Psoas muscle (tissue), 8 donors: ENCODE measurements around the gene MADD. TPM values are rescaled to one million over a fixed set of nuclear protein-coding genes. Genes with fewer than 3 reads are reported as not detected.
A peak's percentile ranks its signal among the peaks of the same experiment; 100 is the strongest.

Experiments
- ATAC-seq, 4 donors: fragments of 200-7000 bp; cut with Tn5 transposase; one replicate each; pipeline ENCODE4 v1.9.1; 2020; ENCODE audit warnings: moderate library complexity in 3 of 4, mild to moderate bottlenecking in 2 of 4
- DNase-seq, 2 donors: peaks; one replicate each; pipeline ENCODE4 v3.0.0-alpha.2; 2020
- H3K27ac ChIP-seq: fragments of 200-600 bp; one replicate; pipeline ENCODE4 v1.8.0; 2022
- H3K27me3 ChIP-seq, 3 donors: fragments of 200-600 bp in 1 of 3; one replicate each; pipeline versions ENCODE4 v1.6.1 to v1.8.0; 2013 to 2022; ENCODE audit warnings: low read length in 2 of 3, mild to moderate bottlenecking in 2 of 3, moderate library complexity in 1 of 3; ENCODE audit not compliant: insufficient read depth in 3 of 3
- H3K36me3 ChIP-seq, 2 donors: fragments of 200-600 bp in 1 of 2; one replicate each; pipeline versions ENCODE4 v1.6.1 to v1.8.0; 2013 to 2022; ENCODE audit warnings: low read depth in 1 of 2, mild to moderate bottlenecking in 1 of 2, moderate library complexity in 1 of 2; ENCODE audit not compliant: insufficient read depth in 1 of 2
- H3K4me1 ChIP-seq: fragments of 200-600 bp; one replicate; pipeline ENCODE4 v1.8.0; 2022
- H3K4me3 ChIP-seq: fragments of 200-600 bp; one replicate; pipeline ENCODE4 v1.8.0; 2022; ENCODE audit warnings: mild to moderate bottlenecking
- H3K9me3 ChIP-seq: fragments of 200-600 bp; one replicate; pipeline ENCODE4 v1.8.0; 2022
- WGBS, 3 donors: extraction: QIAGEN DNeasy Blood & Tissue Kit; methylation state at CpG; one replicate each; pipeline versions ENCODE4 v1.1.6 to v1.1.7; 2013; 5-methylcytosine and 5-hydroxymethylcytosine counted together
- intact Hi-C, 2 donors: fragments of 100-400 bp; cut with DNase I; formaldehyde crosslinking; loops; one replicate each; pipeline versions ENCODE4 v1.11.0 to v1.14.2; 2022
- polyA plus RNA-seq, 3 donors: library from polyadenylated mRNA; stranded (reverse); fragments of 200-250 nt; gene quantifications; one replicate each; pipeline ENCODE4 v1.2.3, GENCODE V29; 2013
- total RNA-seq, 4 donors: library from RNA; stranded (reverse); fragmentation: NEBNext Ultra II Directional in 2 of 4; extraction: Animal tissue kit (Norgen Biotek cat#: 25700) in 2 of 4; gene quantifications; one replicate each; pipeline versions ENCODE4 v1.2.1 to v1.2.4, GENCODE V29; 2021 to 2023
- TF ChIP-seq, protein P1 (sequence below): fragments of 200-600 bp; IDR thresholded peaks from one replicate; pipeline ENCODE4 v1.8.0; 2022; ENCODE audit warnings: antibody characterized with exemption
- donor health status: healthy with polysubstance abuse.
- donor health status: DM: no; HTN: no; CAD: no; lungs with moderate emphysema.
- donor health status: Bipolar disorder and iron deficiency.
- donor health status: healthy.
- donor health status: DM: yes; HTN: yes; CAD: no.
- donor health status: DM: no; HTN: no; CAD: no.
- donor health status: DM: no; HTN: no; CAD: no.
- donor health status: DM: yes; HTN: yes; CAD: no.

Gene MADD
- total and polyA plus RNA-seq, 7 donors, result 11.5 to 33.6 (median 19.5) TPM

DNA sequence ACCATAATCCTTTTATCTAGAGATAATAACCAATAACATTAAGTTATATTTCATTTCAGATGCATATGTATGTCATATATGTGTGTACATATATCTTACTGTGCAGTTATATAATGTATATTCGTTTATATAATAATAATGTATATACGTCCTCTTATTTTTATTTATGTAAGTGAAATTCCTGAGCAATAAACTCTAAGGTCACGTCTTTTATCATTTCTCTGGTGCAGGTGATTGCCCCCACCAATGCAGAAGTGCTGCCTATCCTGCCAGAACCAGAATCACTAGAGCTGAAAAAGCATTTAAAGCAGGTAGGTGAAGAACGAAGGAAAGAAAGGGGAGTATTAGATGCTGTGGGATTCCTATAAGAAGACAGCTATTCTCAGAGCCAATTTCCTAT is 8.8 kb downstream of the MADD start:
- peaks cover 28 to 100% of the 10 kb centered on the region in 2 donors for H3K36me3 ChIP-seq
- intact Hi-C loops, result no loop called here
- no peak overlapping the region for H3K4me3 ChIP-seq
- TF ChIP-seq, protein P1, sequence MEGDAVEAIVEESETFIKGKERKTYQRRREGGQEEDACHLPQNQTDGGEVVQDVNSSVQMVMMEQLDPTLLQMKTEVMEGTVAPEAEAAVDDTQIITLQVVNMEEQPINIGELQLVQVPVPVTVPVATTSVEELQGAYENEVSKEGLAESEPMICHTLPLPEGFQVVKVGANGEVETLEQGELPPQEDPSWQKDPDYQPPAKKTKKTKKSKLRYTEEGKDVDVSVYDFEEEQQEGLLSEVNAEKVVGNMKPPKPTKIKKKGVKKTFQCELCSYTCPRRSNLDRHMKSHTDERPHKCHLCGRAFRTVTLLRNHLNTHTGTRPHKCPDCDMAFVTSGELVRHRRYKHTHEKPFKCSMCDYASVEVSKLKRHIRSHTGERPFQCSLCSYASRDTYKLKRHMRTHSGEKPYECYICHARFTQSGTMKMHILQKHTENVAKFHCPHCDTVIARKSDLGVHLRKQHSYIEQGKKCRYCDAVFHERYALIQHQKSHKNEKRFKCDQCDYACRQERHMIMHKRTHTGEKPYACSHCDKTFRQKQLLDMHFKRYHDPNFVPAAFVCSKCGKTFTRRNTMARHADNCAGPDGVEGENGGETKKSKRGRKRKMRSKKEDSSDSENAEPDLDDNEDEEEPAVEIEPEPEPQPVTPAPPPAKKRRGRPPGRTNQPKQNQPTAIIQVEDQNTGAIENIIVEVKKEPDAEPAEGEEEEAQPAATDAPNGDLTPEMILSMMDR, result no peak
- H3K27me3 ChIP-seq, result no peaks in the 10 kb centered on the region
- no peaks in the 10 kb centered on the region for H3K9me3 ChIP-seq
- DNase-seq (no peak), ATAC-seq (no peak)
- H3K27ac ChIP-seq, result no peak overlapping the region
- WGBS, 3 donors, result 91 to 94% (median 93%) methylated on average over 4 of the region's 4 CpGs
- H3K4me1 ChIP-seq, result peaks cover 14% of the 10 kb centered on the region

DNA sequence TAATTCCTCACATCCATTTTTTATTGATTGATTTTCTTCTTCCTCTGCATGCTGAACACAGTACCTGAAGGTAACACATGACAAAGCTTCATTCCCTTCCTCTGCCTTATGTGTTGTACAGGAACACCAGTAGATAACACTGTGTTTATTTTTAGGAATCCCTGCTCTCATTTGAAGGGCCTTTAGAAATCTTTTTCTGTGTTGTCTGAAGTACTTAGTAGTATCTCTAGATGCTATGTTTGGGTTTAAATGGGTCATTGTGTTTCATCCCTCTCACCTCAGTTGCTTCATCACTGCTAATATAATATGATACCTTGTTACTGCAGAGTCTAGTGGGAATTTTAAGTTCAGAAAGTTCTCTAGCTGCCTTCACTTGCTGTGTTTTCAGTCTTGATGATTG is 10.2 kb downstream of the MADD start:
- no peaks in the 10 kb centered on the region for H3K27me3 ChIP-seq
- TF ChIP-seq, protein P1, result no peak
- H3K4me3 ChIP-seq, result no peak overlapping the region
- peak in 3 of 4 donors; percentile 51 to 85 (median 77) for ATAC-seq
- peaks cover 38 to 100% of the 10 kb centered on the region in 2 donors for H3K36me3 ChIP-seq
- DNase-seq, result no peak
- intact Hi-C loops, result no loop called here
- H3K27ac ChIP-seq, result no peak overlapping the region
- no peaks in the 10 kb centered on the region for H3K9me3 ChIP-seq
- H3K4me1 ChIP-seq, result peaks cover 9% of the 10 kb centered on the region

- DNase-seq, result no peak
- no peak for ATAC-seq
Measured at GRCh38 chr11:47280860-47281259, 10.9 kb downstream of the MADD start.

GRCh38 chr11:47282462-47282861 is 12.5 kb downstream of the MADD start:
- Histone ChIP-seq H3K4me3 (no peak overlapping the region), H3K9me3 (no peaks in the 10 kb centered on the region), H3K36me3 (peaks cover 29 to 100% of the 10 kb centered on the region in 2 donors), H3K27ac (no peak overlapping the region), H3K27me3 (no peaks in the 10 kb centered on the region), H3K4me1 (peaks cover 9% of the 10 kb centered on the region)
- ATAC-seq (no peak), DNase-seq (no peak)
- TF ChIP-seq, protein P1, result no peak
- WGBS, 3 donors, result 91 to 96% (median 92%) methylated on average over 7 of the region's 7 CpGs
- intact Hi-C loops, result no loop called here

More at GRCh38 chr11:47280860-47281259, 10.9 kb downstream of the MADD start:
- no peaks in the 10 kb centered on the region for H3K9me3 ChIP-seq
- 59 to 63% (median 61%) methylated on average over 5 of the region's 5 CpGs for WGBS, 3 donors
- intact Hi-C loops, result no loop called here
- no peak overlapping the region for H3K27ac ChIP-seq
- peaks cover 9% of the 10 kb centered on the region for H3K4me1 ChIP-seq
- H3K27me3 ChIP-seq, result no peaks in the 10 kb centered on the region
- TF ChIP-seq, protein P1, result no peak
- peaks cover 36 to 100% of the 10 kb centered on the region in 2 donors for H3K36me3 ChIP-seq
- no peak overlapping the region for H3K4me3 ChIP-seq

- TF ChIP-seq, protein P1, result no peak
- Histone ChIP-seq H3K4me1 (peaks cover 14% of the 10 kb centered on the region), H3K36me3 (peaks cover 23 to 93% of the 10 kb centered on the region in 2 donors), H3K9me3 (no peaks in the 10 kb centered on the region), H3K27ac (no peak overlapping the region), H3K4me3 (no peak overlapping the region), H3K27me3 (no peaks in the 10 kb centered on the region)
- intact Hi-C loops, result no loop called here
- WGBS, 3 donors, result 92 to 99% (median 94%) methylated on average over 4 of the region's 4 CpGs
- DNase-seq (no peak), ATAC-seq (no peak)
Measured at GRCh38 chr11:47284151-47284550, 14.2 kb downstream of the MADD start.
